Gastroesophageal sphincter (tissue), 4 donors: ENCODE data around the gene NINL. TPM values are rescaled to one million over a fixed set of nuclear protein-coding genes. Genes with fewer than 3 reads are reported as not detected.

Experiments
- ATAC-seq: fragments of 150-250 bp; one replicate; pipeline ENCODE4 v1.9.1; 2016; ENCODE audit warnings: mild to moderate bottlenecking, moderate library complexity
- H3K27ac ChIP-seq, 4 donors: fragments of 200-600 bp; sonication (generic) in 3 of 4; 1 replicate in 3 of 4; 2 replicates in 1 of 4; pipeline ENCODE4 v1.5.1; 2016 to 2019
- H3K27me3 ChIP-seq: fragments of 200-600 bp; sonication (generic); one replicate; pipeline ENCODE4 v1.5.1; 2019
- H3K36me3 ChIP-seq, 2 donors: fragments of 200-600 bp; sonication (generic); one replicate each; pipeline ENCODE4 v1.5.1; 2019; ENCODE audit warnings: control low read depth in 1 of 2
- H3K4me1 ChIP-seq, 3 donors: fragments of 200-600 bp; sonication (generic); 1 replicate in 2 of 3; 2 replicates in 1 of 3; pipeline ENCODE4 v1.5.1; 2016 to 2019; ENCODE audit warnings: control low read depth in 2 of 3
- H3K4me3 ChIP-seq, 2 donors: fragments of 200-600 bp; sonication (generic); one replicate each; pipeline ENCODE4 v1.5.1; 2019; ENCODE audit warnings: mild to moderate bottlenecking in 1 of 2, moderate library complexity in 1 of 2
- H3K9me3 ChIP-seq, 3 donors: fragments of 200-600 bp; sonication (generic); one replicate each; pipeline ENCODE4 v1.5.1; 2017 to 2019; ENCODE audit warnings: control low read depth in 2 of 3
- EP300 ChIP-seq: sonication (generic); formaldehyde crosslinking; IDR thresholded peaks from one replicate; pipeline ENCODE4 v1.6.1; 2017; ENCODE audit warnings: antibody characterized with exemption, mild to moderate bottlenecking
- POLR2A ChIP-seq, 2 donors: fragments of 450-650 bp; IDR thresholded peaks; one replicate each; pipeline ENCODE4 v1.6.1; 2017; ENCODE audit warnings: antibody characterized with exemption in 2 of 2, mild to moderate bottlenecking in 2 of 2, moderate library complexity in 1 of 2
- POLR2AphosphoS5 ChIP-seq: sonication (generic); formaldehyde crosslinking; IDR thresholded peaks from one replicate; pipeline ENCODE4 v1.6.1; 2017; ENCODE audit warnings: antibody characterized with exemption
- WGBS, 2 donors: methylation state at CpG; one replicate each; pipeline ENCODE4 v1.1.5; 2018; ENCODE audit warnings: low coverage in 1 of 2; 5-methylcytosine and 5-hydroxymethylcytosine counted together
- total RNA-seq, 4 donors: library from RNA; depleted of rRNA; stranded (reverse); fragments of >200 nt; gene quantifications; one replicate each; pipeline ENCODE4 v1.1.0, GENCODE V29; 2016
- TF ChIP-seq, protein P1 (sequence below), 4 experiments: fragments of 200-600 bp in 2 of 4; fragments of 450-650 bp in 2 of 4; sonication (generic) in 1 of 4; IDR thresholded peaks; one replicate each; pipeline ENCODE4 v1.5.1; 2017 to 2019; ENCODE audit warnings: antibody characterized with exemption in 4 of 4, mild to moderate bottlenecking in 2 of 4, moderate library complexity in 2 of 4

The NINL gene
- total RNA-seq, 4 donors from 2014 or later, result 4.2 to 7.5 (median 5.8) TPM

DNA sequence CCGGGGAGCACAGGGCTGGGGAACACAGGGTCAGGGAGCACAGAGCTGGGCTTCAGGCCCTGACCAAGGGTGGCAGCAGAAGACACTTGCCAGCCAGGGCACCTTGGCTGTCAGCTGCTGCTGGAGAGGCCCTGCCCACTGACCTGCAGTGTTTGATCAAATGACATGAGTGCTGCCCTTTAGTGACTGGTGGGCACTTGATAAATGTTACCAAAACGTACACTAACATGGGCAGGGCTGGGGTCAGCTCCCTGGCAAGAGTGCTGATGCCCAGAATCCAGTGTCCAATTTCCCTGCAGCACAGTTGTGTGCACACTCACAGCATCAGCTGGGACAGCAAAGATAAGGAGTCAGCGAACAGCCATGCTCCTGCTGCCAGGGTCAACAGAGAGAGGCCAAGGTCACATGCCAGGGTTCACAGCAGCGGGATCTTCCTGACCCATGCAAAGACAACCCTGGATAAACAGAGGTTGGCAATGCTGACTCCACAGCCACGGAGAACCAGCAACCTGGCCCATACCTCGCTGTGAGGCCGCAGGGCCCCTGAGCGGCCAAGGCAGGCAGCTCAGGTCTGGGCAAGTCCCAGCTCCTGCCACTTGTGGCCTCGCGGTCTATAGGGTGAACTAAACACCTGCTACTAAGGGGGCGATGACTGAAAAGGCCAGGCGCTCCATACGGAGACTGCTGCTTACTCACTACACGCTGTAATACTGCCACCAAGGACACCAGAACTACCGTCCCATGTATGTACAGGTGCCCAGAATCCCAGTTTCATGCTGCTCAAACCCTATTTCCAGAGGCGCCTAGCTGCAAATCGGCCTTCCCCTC lies 46.3 kb downstream of the NINL start:
- H3K4me3 ChIP-seq, result peak overlapping the region in 1 of 2 donors; percentile 44
- peaks cover 0 to 29% (median 7%) of the 10 kb centered on the region in 3 donors for H3K4me1 ChIP-seq
- no peaks in the 10 kb centered on the region for H3K36me3 ChIP-seq
- WGBS, 2 donors, result 69 to 85% methylated on average over 4 of the region's 17 CpGs
- TF ChIP-seq POLR2AphosphoS5 (no peak), POLR2A (IDR thresholded peaks at IDR 0.05) (no peak), EP300 (no peak)
- TF ChIP-seq, protein P1, sequence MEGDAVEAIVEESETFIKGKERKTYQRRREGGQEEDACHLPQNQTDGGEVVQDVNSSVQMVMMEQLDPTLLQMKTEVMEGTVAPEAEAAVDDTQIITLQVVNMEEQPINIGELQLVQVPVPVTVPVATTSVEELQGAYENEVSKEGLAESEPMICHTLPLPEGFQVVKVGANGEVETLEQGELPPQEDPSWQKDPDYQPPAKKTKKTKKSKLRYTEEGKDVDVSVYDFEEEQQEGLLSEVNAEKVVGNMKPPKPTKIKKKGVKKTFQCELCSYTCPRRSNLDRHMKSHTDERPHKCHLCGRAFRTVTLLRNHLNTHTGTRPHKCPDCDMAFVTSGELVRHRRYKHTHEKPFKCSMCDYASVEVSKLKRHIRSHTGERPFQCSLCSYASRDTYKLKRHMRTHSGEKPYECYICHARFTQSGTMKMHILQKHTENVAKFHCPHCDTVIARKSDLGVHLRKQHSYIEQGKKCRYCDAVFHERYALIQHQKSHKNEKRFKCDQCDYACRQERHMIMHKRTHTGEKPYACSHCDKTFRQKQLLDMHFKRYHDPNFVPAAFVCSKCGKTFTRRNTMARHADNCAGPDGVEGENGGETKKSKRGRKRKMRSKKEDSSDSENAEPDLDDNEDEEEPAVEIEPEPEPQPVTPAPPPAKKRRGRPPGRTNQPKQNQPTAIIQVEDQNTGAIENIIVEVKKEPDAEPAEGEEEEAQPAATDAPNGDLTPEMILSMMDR (IDR thresholded peaks at IDR 0.05), result no peak
- H3K27me3 ChIP-seq, result no peaks in the 10 kb centered on the region
- peak overlapping the region in 2 of 4 donors; percentile 21 to 54 for H3K27ac ChIP-seq
- ATAC-seq, result no peak
- H3K9me3 ChIP-seq, result no peaks in the 10 kb centered on the region

DNA sequence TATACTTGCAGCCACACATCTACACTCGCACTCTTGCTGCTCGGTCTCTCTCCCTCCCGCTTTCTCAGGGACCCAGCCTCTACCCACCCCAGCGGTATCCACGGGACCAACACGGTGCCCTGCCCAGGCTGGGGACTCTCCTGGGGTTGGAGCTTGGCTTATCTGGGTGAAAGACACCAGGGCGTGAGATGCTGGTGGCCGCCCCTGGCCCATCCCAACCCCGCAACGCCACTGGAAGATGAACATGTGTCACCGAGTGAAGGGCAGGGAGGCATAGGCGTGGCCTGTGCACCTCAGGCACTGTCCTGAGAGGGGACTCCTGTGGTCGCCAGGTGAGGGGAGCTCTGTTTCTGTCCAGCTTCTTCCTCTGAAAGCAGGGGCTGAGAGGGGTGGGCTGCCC lies 47.4 kb downstream of the NINL start:
- 97% methylated on average over 5 of the region's 13 CpGs; no CpG with 5 or more reads in 1 of the 2 donors for WGBS, 2 donors
- Histone ChIP-seq H3K9me3 (no peaks in the 10 kb centered on the region), H3K4me1 (peaks cover 0 to 41% (median 7%) of the 10 kb centered on the region in 3 donors), H3K27ac (no peak overlapping the region), H3K4me3 (no peak overlapping the region), H3K36me3 (no peaks in the 10 kb centered on the region), H3K27me3 (no peaks in the 10 kb centered on the region)
- TF ChIP-seq POLR2AphosphoS5 (no peak), EP300 (no peak), POLR2A (IDR thresholded peaks at IDR 0.05) (no peak)
- TF ChIP-seq, protein P1 (IDR thresholded peaks at IDR 0.05), result no peak
- ATAC-seq, result no peak

DNA sequence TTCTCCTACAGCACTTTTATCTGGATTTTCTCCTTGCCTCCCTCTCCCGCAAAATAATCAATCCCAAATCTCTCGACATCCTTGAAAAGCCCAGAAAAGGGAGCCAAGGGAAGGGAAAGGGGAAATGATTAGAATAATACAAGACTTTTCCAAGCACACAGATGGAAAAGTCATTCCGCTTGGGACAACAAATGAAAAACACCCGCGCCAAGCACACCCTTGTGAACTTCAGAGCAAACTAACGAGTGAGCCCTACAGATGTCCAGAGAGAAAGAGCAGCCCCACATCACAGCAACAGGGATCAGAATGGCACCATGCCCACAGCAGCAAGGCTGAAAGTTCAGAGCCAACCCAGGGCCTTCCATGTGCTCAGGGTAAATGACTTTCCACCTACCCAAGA lies 49.6 kb downstream of the NINL start:
- no peak overlapping the region for H3K4me3 ChIP-seq
- ATAC-seq, result no peak
- no peaks in the 10 kb centered on the region for H3K27me3 ChIP-seq
- H3K27ac ChIP-seq, result no peak overlapping the region
- no peaks in the 10 kb centered on the region for H3K36me3 ChIP-seq
- H3K4me1 ChIP-seq, result peaks cover 0 to 45% (median 7%) of the 10 kb centered on the region in 3 donors
- TF ChIP-seq POLR2AphosphoS5, result no peak
- TF ChIP-seq, protein P1 (IDR thresholded peaks at IDR 0.05), result no peak
- no peak for TF ChIP-seq POLR2A (IDR thresholded peaks at IDR 0.05)
- TF ChIP-seq EP300, result no peak
- WGBS, 2 donors, result 77 to 90% methylated on average over 4 to 6 of the region's 6 CpGs
- H3K9me3 ChIP-seq, result no peaks in the 10 kb centered on the region

DNA sequence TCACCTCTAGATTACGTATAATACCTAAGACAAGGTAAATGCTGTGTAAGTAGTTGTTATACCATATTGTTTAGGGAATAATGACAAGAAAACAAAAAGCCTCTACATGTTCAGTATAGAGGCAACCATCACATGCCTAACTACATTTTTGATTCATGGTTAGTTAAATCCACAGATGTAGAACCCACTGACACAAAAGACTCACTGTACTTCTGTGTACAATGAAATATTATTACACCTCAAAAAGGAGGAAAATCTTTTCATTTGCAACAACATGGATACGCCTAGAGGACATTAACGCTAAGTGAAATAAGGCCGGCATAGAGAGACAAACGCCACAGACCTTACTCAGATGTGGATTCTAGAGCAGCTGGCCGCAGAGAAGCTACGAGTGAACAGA lies 50.5 kb downstream of the NINL start:
- Histone ChIP-seq H3K27ac (no peak overlapping the region), H3K36me3 (no peaks in the 10 kb centered on the region), H3K9me3 (no peaks in the 10 kb centered on the region), H3K27me3 (no peaks in the 10 kb centered on the region), H3K4me3 (no peak overlapping the region), H3K4me1 (peaks cover 0 to 37% (median 6%) of the 10 kb centered on the region in 3 donors)
- WGBS, 2 donors, result 95 to 100% methylated on average over 7 of the region's 7 CpGs
- TF ChIP-seq POLR2A (IDR thresholded peaks at IDR 0.05) (no peak), EP300 (no peak), POLR2AphosphoS5 (no peak)
- TF ChIP-seq, protein P1 (IDR thresholded peaks at IDR 0.05), result no peak
- ATAC-seq, result no peak
